Activated T-helper 1 cell treated with anti-CD3 and anti-CD28 coated beads, Interleukin-12 subunit alpha, Interleukin-12 subunit beta, Interleukin-2, Interleukin-4 antibody, amounts not matched to agents 30 ng/mL and 10 ng/mL and 1 ng/mL, durations not matched to agents 14 hours and 24 hours and 36 hours (primary cell): ENCODE data around the gene TRIM63. TPM values are rescaled to one million over a fixed set of nuclear protein-coding genes. Genes with fewer than 3 reads are reported as not detected.

Experiments
- DNase-seq: peaks from one replicate; pipeline ENCODE4 v3.0.0; 2021; ENCODE audit warnings: low spot score
- H3K27ac Mint-ChIP-seq: one replicate; pipeline ENCODE4 v1.8.0; 2021; ENCODE audit warnings: mild to moderate bottlenecking, mixed read lengths
- H3K27me3 Mint-ChIP-seq: one replicate; pipeline ENCODE4 v1.8.0; 2022; ENCODE audit warnings: mild to moderate bottlenecking, moderate library complexity, mixed read lengths; ENCODE audit not compliant: insufficient read depth
- H3K36me3 Mint-ChIP-seq: one replicate; pipeline ENCODE4 v1.8.0; 2021; ENCODE audit warnings: low read depth, mixed read lengths
- H3K4me1 Mint-ChIP-seq: one replicate; pipeline ENCODE4 v1.8.0; 2021; ENCODE audit warnings: low read depth, mixed read lengths
- H3K4me3 Mint-ChIP-seq: one replicate; pipeline ENCODE4 v1.8.0; 2021; ENCODE audit warnings: mild to moderate bottlenecking, moderate library complexity, mixed read lengths
- H3K9me3 Mint-ChIP-seq: one replicate; pipeline ENCODE4 v1.8.0; 2021; ENCODE audit warnings: mixed read lengths
- intact Hi-C: fragments of 100-400 bp; cut with micrococcal nuclease; formaldehyde crosslinking; loops from one replicate; pipeline ENCODE4 v1.15.1; 2024
- total RNA-seq: library from RNA; stranded (reverse); gene quantifications from 2 replicates; pipeline ENCODE4 v1.2.3, GENCODE V29; 2022

Gene TRIM63
- total RNA-seq, 1 donor from 2014 or later, result not detected

DNA sequence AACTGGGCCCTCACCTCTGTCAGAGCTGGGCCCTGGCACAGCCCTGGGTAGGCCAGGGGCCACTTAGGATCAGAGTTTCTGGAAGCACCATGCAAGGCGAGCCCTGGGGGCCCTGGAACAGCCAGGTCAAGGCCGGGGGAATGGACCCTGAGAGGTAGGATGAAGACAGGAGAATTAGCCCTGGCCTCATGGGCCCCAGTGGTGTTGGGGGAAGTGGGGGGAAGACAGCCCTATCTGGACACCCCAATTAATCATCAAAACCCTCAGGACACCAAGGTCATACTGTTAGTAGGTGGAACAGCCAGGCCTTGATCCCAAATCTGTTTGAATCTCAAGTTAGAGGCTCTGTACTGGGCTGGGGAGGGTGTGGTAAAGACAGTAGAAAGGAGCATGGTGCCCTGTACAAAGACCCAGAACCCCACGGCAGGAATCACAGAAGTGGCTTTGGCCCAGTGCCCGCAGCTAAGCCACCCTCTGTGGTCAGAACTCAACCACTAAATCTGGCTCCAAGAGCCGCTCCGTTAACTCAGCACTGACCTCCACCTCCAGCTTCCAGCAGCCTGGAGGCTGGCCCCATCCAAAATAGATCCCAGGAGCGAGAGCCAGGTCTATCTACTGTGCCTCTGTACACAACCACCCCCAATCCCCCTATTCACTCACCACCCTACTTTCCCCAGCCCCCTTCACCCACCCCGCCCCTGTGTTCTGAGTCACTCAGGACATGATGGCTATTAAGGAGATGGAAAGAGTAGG, 14.0 kb upstream of the TRIM63 start:
- Mint-ChIP-seq H3K27me3 (peaks cover 18% of the 10 kb centered on the region), H3K27ac (no peak overlapping the region), H3K4me3 (no peak overlapping the region), H3K9me3 (no peaks in the 10 kb centered on the region), H3K36me3 (no peaks in the 10 kb centered on the region), H3K4me1 (peaks cover under 1% of the 10 kb centered on the region)
- intact Hi-C loops, result no loop called here
- no peak for DNase-seq

DNA sequence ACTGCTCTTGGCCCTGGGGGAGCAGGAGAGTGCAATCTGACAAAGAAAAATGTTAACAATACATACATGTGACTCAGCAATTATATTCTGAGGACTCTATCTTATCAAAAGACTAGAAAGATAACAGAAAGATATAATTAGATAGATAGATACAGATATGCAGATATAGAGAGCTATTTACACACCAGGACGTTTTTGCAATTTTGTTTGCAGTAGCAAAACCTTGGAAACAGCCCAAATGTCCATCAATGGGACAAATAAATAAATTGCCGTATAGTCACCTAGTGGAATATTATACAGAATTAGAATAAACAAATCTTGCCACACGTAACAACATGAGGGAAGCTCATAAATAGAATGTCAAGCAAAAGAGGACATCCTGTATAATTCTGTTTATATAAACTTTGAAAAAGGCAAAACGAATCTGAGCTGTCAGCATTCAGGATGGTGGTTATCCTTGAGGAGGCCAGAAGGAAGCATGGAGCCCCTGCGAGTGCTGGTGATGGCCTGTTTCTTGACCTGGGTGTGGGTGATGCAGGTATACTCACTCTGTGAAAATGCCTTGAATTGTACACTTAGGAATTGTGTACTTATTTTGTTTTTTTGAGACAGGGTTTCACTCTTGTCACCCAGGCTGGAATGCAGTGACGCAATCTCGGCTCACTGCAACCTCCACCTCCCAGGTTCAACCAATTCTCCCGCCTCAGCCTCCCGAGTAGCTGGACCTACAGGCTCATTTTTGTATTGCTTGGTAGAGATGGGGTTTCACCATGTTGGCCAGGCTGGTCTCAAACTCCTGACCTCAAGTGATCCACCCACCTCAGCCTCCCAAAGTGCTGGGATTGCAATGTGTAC, 12.8 kb upstream of the TRIM63 start:
- Mint-ChIP-seq H3K4me1 (peaks cover 13% of the 10 kb centered on the region), H3K4me3 (no peak overlapping the region), H3K27ac (no peak overlapping the region), H3K9me3 (no peaks in the 10 kb centered on the region), H3K27me3 (peaks cover 18% of the 10 kb centered on the region), H3K36me3 (no peaks in the 10 kb centered on the region)
- intact Hi-C loops, result no loop called here
- DNase-seq, result no peak

DNA sequence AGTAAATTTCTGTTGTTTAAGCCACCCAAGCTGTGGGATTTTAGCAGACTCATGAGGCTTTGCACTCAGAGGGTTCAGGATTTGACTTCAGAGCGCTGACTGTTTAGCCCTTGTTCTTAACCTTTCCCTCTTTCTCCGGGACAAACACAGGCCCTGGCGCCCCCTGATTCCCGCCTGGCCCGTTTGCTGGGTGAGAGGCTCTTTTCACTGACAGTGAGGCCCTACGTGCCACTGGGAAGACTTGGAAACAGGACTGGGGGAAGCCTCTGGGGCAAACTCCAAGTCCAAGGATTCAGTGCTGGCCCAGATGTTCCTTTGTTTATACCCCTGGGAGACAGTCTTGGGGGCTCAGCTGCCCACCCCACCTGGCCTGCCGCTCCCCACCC, 11.7 kb upstream of the TRIM63 start:
- H3K9me3 Mint-ChIP-seq, result no peaks in the 10 kb centered on the region
- no peak overlapping the region for H3K4me3 Mint-ChIP-seq
- H3K27me3 Mint-ChIP-seq, result peaks cover 20% of the 10 kb centered on the region
- no peaks in the 10 kb centered on the region for H3K36me3 Mint-ChIP-seq
- no peak for DNase-seq
- H3K4me1 Mint-ChIP-seq, result peaks cover 13% of the 10 kb centered on the region
- intact Hi-C loops, result no loop called here
- H3K27ac Mint-ChIP-seq, result no peak overlapping the region

DNA sequence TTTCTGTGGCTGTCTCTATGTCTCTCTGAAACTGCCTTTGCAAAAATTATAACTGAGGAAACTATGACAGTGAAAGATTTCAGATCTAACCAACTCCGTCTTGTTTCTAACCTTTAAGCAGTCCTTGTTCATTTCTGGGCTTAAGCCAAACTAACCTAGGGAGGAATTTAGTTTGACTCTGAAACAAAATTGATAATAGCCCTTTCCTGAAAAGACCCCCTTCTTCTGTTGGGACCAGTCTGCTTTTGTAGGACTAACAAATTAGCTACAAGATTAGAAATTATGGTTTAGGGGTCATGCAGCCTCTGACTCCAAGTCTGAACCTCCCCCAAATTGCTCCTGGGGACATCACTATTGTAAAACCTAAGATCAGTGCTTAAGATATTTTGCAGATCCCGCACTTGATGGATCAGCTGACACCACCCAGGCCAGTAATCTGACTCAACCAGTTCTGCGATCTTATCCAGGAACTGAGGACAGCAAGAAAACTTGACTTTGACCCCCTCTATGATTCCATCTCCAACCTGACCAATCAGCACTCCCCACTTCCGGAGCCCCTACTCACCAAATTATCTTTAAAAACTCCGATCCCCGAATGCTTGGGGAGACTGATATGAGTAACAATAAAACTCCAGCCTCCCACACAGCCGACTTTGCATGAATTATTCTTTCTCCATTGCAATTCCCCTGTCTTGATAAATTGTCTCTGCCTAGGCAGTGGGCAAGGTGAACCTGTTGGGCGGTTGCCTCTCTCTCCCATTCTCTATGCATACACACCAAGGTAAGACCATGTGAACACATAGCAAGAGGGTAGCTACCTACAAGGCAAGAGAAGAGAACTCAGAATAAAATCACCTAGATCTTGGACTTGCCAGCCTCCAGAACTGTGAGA, 11.1 kb upstream of the TRIM63 start:
- DNase-seq, result no peak
- no peak overlapping the region for H3K27ac Mint-ChIP-seq
- no peak overlapping the region for H3K4me3 Mint-ChIP-seq
- H3K4me1 Mint-ChIP-seq, result peaks cover 13% of the 10 kb centered on the region
- no peaks in the 10 kb centered on the region for H3K36me3 Mint-ChIP-seq
- intact Hi-C loops, result no loop called here
- no peaks in the 10 kb centered on the region for H3K9me3 Mint-ChIP-seq
- peaks cover 22% of the 10 kb centered on the region for H3K27me3 Mint-ChIP-seq

DNA sequence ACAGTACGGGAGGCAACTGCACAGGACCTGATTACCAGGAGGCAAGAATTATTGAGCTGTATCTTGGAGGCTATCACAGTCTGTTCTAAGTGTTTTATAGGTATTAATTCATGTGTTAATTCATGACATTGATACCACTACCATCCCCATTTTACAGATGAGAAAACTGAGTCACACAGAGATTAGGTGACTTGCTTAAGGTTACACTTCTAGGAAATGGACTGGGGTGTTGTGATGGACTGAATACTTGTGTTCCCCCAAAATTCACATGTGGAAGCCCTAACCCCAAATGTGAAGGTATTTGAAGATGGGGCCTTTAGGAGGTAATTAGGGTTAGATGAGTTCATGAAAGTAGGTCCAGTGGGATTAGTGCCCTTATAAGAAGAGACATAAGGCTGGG, 10.1 kb upstream of the TRIM63 start:
- intact Hi-C loops, result no loop called here
- H3K4me1 Mint-ChIP-seq, result peaks cover 13% of the 10 kb centered on the region
- no peaks in the 10 kb centered on the region for H3K36me3 Mint-ChIP-seq
- H3K9me3 Mint-ChIP-seq, result no peaks in the 10 kb centered on the region
- H3K27me3 Mint-ChIP-seq, result peaks cover 26% of the 10 kb centered on the region
- H3K27ac Mint-ChIP-seq, result no peak overlapping the region
- no peak overlapping the region for H3K4me3 Mint-ChIP-seq
- DNase-seq, result no peak

DNA sequence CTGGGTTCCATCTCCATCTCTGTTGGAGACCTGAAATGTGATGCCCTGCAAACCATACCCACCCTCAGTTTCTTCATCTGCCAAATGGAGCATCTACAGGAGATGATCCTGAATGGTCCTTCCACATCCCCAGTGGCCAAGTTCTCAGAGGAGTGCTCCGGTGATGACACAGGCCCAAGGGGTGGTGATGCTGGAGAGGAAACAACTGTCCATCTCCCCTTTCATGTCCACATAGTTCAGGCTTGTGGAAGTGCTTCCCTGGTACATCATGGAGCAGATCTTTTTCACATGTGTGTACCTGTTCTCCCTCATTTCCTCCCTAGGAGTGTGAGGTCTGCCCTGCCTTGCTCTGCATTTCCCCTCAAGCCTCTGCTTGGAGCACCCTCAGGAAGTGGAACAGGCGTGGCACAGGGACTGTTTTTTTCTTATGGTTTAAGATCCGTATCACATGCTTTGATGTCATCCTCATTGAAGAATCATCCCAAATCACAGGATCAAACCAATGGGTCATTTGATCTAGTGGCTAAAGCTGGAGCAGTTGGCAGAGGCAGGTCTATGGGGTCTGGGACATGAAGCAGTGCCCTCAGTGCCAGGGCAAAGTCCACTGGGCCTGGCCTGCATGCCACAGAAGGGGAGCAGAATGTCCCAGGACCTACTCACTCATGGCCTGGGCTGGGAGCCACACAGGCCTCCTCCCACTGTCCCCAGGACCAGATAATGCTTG, 8.2 kb upstream of the TRIM63 start:
- peaks cover 13% of the 10 kb centered on the region for H3K4me1 Mint-ChIP-seq
- intact Hi-C loops, result no loop called here
- H3K27me3 Mint-ChIP-seq, result peaks cover 27% of the 10 kb centered on the region
- no peaks in the 10 kb centered on the region for H3K36me3 Mint-ChIP-seq
- H3K27ac Mint-ChIP-seq, result no peak overlapping the region
- H3K9me3 Mint-ChIP-seq, result no peaks in the 10 kb centered on the region
- DNase-seq, result no peak
- no peak overlapping the region for H3K4me3 Mint-ChIP-seq

DNA sequence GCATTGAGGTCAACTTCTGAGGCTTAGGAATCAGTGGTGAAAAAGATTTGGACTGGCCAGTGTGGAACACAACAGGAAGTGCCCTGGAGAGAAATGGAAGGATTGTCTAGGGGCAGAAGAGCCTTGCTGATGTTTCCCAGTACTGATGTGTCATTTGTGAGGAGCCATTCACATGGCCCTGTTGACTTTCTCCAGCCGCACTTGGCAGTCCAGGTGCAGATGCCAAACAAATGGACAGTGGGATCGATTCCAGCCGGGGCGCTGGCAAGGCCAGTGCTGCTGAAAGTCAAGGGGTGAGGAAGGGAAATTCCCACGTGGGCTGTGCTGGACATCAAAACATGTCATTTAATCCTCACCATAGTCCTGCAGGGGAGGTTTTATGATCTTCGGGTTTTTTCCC, 4.9 kb upstream of the TRIM63 start:
- intact Hi-C loops, result no loop called here
- Mint-ChIP-seq H3K27ac (no peak overlapping the region), H3K4me1 (peaks cover 13% of the 10 kb centered on the region), H3K4me3 (no peak overlapping the region), H3K9me3 (no peaks in the 10 kb centered on the region), H3K36me3 (no peaks in the 10 kb centered on the region), H3K27me3 (peaks cover 23% of the 10 kb centered on the region)
- no peak for DNase-seq

DNA sequence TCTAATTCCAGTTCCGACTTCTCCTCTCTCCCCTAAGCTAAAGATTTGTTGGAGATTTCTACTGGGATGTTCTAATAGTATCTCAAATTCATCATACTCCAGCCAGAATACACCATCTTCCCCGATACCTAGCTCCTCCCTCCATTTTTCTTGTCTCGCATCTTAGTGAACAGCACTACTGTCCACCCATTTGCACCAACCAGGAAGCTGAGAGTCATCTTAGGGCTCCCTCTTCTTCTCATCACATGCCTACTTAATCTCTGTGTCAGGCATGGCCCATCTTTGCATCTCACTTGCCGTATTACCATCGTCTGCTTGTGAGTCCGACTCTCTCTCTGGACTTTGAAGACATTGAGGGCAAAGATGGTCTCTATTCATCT, 3.5 kb upstream of the TRIM63 start:
- Mint-ChIP-seq H3K27me3 (peaks cover 21% of the 10 kb centered on the region), H3K4me3 (no peak overlapping the region), H3K27ac (no peak overlapping the region), H3K36me3 (no peaks in the 10 kb centered on the region), H3K9me3 (no peaks in the 10 kb centered on the region), H3K4me1 (peaks cover 7% of the 10 kb centered on the region)
- no peak for DNase-seq
- intact Hi-C loops, result no loop called here

DNA sequence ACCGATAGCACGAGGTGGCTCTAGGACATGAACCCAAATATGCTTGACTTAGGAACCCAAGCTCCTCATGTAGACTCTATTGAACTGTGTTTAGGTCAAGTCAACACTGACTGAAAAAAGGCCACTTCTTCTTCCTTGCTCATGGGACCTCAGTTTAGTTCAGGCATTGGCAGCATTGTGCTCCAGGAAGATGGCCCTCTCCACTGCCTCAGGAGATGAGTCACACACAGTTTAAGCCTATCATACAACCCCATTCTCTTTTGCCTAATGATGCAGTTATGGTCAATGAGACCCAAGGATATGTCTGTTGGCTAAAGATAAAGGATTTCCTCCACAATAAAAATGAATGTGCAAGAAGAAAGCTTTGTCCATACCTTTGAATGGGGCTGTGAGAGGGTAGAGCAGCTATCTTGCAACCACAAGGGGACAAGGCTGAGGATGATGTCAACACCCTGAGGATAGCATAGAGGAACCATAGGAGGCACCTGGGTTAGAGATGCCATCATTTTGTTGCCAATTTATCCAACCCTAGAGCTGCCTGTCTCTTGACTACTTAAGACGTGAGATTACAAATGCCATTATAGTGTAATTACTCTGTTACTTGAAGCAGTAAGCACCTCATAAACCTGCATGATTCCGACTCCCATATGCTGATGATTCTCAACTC, 3.0 kb upstream of the TRIM63 start:
- Mint-ChIP-seq H3K9me3 (no peaks in the 10 kb centered on the region), H3K27ac (no peak overlapping the region), H3K4me3 (no peak overlapping the region), H3K36me3 (no peaks in the 10 kb centered on the region), H3K27me3 (peaks cover 20% of the 10 kb centered on the region), H3K4me1 (peaks cover 2% of the 10 kb centered on the region)
- intact Hi-C loops, result no loop called here
- DNase-seq, result no peak

DNA sequence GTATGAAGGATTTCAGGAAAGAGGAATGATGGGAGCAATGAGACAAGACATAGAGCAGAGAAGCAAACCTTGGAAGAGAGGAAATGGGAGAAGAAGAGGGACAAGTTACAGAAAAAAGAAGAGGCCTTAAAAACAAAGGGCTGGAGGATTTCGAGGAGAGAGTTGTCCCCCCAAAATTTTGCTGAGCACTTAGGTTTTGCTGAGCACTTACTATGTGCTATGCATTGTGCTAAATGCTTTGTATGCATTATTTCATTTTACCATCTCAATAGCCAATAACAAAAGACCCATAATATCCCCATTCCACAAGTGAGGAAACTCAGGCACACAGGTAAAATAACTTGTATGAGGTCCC, 2.5 kb upstream of the TRIM63 start:
- Mint-ChIP-seq H3K36me3 (no peaks in the 10 kb centered on the region), H3K9me3 (no peaks in the 10 kb centered on the region), H3K27ac (no peak overlapping the region), H3K4me3 (no peak overlapping the region), H3K27me3 (peaks cover 19% of the 10 kb centered on the region), H3K4me1 (no peaks in the 10 kb centered on the region)
- DNase-seq, result no peak
- intact Hi-C loops, result no loop called here

DNA sequence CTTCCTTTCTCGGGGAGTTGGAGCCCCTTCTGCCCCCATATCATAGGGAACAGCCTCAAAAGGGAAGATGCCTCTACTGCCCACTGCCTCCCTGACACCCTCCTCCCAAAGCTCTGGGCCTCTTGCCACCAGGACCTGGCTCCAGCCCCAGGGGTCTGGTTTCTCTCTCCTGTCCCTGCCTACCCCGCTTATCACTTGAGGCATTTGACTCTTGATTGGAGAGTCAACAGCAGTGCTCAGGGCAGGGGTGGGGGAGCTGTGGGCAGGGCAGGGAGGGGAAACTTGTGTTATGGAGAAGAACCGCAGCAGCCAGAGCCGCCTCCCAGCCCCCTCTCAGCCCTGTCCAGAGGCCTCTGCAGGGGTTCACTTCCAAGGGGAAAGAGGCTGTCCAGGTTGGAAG, 573 bp downstream of the TRIM63 start:
- no peak overlapping the region for H3K4me3 Mint-ChIP-seq
- intact Hi-C loops, result no loop called here

DNA sequence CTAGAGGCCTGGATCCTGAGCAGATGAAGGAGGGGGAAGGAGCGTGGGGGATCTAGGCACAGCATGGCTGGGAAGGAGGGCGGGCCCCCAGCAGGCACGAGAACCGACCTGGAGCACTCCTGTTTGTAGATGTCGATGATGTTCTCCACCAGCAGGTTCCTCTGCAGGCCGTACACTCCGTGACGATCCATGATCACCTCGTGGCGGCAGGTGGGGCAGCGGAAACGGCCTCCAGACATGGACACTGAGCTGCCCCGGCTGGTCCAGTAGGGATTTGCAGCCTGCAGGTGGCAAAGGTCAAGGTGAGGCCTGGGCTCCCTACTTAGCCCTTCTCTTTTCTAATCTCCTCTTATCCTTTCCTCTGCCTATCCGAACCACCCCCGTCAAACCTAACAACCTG, 1.3 kb downstream of the TRIM63 start:
- intact Hi-C loops, result no loop called here
- H3K4me1 Mint-ChIP-seq, result no peaks in the 10 kb centered on the region

More for the DNA sequence above, 573 bp downstream of the TRIM63 start:
- no peak for DNase-seq
- no peaks in the 10 kb centered on the region for H3K9me3 Mint-ChIP-seq
- H3K27me3 Mint-ChIP-seq, result peaks cover 9% of the 10 kb centered on the region
- H3K36me3 Mint-ChIP-seq, result no peaks in the 10 kb centered on the region
- no peak overlapping the region for H3K27ac Mint-ChIP-seq
- H3K4me1 Mint-ChIP-seq, result no peaks in the 10 kb centered on the region

More for the DNA sequence above, 1.3 kb downstream of the TRIM63 start:
- no peaks in the 10 kb centered on the region for H3K36me3 Mint-ChIP-seq
- no peaks in the 10 kb centered on the region for H3K9me3 Mint-ChIP-seq
- no peak overlapping the region for H3K4me3 Mint-ChIP-seq
- H3K27me3 Mint-ChIP-seq, result peaks cover 14% of the 10 kb centered on the region
- no peak for DNase-seq
- H3K27ac Mint-ChIP-seq, result no peak overlapping the region
